ENCODE data around the gene OASL. TPM values are rescaled to one million over a fixed set of nuclear protein-coding genes. Genes with fewer than 3 reads are reported as not detected.
A peak's percentile ranks its signal among the peaks of the same experiment; 100 is the strongest.
"Not testable (repeated sequence)": the region's sequence is repeated elsewhere in the genome, so short reads cannot be mapped to it uniquely, and the experiment has no call there.

The OASL gene
- total RNA-seq, 1 experiment from 2014 or later: 0.47 TPM

DNA sequence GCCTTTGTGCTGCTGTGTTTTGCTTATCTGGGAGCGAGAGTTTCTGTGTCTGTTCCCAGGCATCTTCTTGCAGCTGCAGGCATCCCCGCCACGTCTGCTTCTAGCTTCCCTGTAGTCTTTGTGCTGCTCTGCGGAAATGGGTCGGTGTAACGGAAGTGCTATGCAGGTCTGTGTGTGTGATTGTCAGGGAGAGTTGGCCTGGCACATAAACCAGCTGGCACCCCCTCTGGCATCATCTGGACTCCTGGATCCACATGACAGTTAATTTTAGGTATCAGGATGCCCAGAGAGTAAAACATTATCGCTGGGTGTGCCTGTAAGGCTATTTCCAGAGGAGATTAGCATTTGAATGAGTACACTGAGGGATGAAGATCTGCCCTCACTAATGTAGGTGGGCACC is 9.4 kb upstream of the OASL start:
- Mint-ChIP-seq H3K36me3 (ENCODE audit: insufficient read depth, unreplicated experiment) (no peaks in the 10 kb centered on the region), H3K27me3 (ENCODE audit: insufficient read depth, unreplicated experiment) (peaks cover 26% of the 10 kb centered on the region), H3K4me3 (ENCODE audit: unreplicated experiment) (no peak overlapping the region), H3K4me1 (ENCODE audit: insufficient read depth, unreplicated experiment) (no peaks in the 10 kb centered on the region), H3K9me3 (ENCODE audit: unreplicated experiment) (no peaks in the 10 kb centered on the region), H3K27ac (ENCODE audit: low read depth, unreplicated experiment) (no peak overlapping the region)
- intact Hi-C loops (cut with micrococcal nuclease): no loop called here
- TF ChIP-seq, protein P1, sequence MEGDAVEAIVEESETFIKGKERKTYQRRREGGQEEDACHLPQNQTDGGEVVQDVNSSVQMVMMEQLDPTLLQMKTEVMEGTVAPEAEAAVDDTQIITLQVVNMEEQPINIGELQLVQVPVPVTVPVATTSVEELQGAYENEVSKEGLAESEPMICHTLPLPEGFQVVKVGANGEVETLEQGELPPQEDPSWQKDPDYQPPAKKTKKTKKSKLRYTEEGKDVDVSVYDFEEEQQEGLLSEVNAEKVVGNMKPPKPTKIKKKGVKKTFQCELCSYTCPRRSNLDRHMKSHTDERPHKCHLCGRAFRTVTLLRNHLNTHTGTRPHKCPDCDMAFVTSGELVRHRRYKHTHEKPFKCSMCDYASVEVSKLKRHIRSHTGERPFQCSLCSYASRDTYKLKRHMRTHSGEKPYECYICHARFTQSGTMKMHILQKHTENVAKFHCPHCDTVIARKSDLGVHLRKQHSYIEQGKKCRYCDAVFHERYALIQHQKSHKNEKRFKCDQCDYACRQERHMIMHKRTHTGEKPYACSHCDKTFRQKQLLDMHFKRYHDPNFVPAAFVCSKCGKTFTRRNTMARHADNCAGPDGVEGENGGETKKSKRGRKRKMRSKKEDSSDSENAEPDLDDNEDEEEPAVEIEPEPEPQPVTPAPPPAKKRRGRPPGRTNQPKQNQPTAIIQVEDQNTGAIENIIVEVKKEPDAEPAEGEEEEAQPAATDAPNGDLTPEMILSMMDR (IDR thresholded peaks at IDR 0.05; ENCODE audit: unreplicated experiment): no peak
- no TSS peak for BruUV-seq (replicated peaks)
- ChIA-PET CTCF (interaction anchor here (0.5 to 1.0 kb wide), 3 partner anchors 9 to 67 kb away, joined by 3 to 4 read pairs (median 3); partner anchors contain the start of gene OASL), POLR2A (no interaction called here)
- no peak for DNase-seq (ENCODE audit: unreplicated experiment)

DNA sequence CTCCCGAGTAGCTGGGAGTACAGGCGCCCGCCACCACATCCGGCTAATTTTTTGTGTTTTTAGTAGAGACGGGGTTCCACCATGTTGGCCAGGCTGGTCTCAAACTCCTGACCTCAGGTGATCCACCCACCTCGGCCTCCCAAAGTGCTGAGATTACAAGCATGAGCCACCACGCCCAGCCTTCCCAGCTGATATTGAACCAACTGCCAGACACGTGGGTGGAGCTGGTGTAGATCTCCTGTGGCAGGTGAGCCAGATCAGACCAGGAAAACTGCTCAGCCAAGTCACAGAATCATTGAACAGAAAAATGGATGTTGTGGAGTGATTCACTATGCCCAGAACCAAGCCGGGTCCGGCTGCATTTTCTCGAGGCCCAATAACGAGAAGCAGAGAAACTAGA is 8.4 kb upstream of the OASL start:
- BruUV-seq (replicated peaks); DNase-seq (ENCODE audit: unreplicated experiment); H3K4me1 Mint-ChIP-seq (ENCODE audit: insufficient read depth, unreplicated experiment); H3K4me3 Mint-ChIP-seq (ENCODE audit: unreplicated experiment); H3K27ac Mint-ChIP-seq (ENCODE audit: low read depth, unreplicated experiment); CTCF ChIA-PET; H3K36me3 Mint-ChIP-seq (ENCODE audit: insufficient read depth, unreplicated experiment); H3K9me3 Mint-ChIP-seq (ENCODE audit: unreplicated experiment); intact Hi-C loops (cut with micrococcal nuclease); POLR2A ChIA-PET: not testable (repeated sequence)
- peaks cover 37% of the 10 kb centered on the region for H3K27me3 Mint-ChIP-seq (ENCODE audit: insufficient read depth, unreplicated experiment)

DNA sequence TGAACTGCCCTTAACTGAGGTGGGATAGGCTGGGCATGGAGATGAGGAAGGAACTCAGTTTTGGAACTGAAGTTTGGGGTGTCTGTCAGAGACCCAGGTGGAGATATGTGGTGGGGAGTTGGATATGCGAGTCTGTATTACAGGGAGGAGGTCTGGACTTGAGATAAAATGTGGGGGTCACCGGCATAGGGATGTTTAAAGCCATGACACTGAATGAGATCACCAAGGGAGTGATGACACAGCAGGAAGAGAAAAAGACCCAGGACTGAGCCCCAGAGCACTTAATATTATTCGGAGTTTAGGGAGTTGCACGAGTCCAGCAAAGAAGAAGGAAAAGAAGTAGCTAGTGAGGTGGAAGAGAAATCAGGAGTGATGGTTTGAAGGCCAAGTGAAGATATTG is 4.0 kb upstream of the OASL start:
- H3K36me3 Mint-ChIP-seq (ENCODE audit: insufficient read depth, unreplicated experiment): peaks cover 6% of the 10 kb centered on the region
- no peak overlapping the region for H3K27ac Mint-ChIP-seq (ENCODE audit: low read depth, unreplicated experiment)
- intact Hi-C loops (cut with micrococcal nuclease): no loop called here
- TF ChIP-seq, protein P1 (IDR thresholded peaks at IDR 0.05; ENCODE audit: unreplicated experiment): no peak
- ChIA-PET POLR2A (no interaction called here), CTCF (no interaction called here)
- no peaks in the 10 kb centered on the region for H3K9me3 Mint-ChIP-seq (ENCODE audit: unreplicated experiment)
- H3K27me3 Mint-ChIP-seq (ENCODE audit: insufficient read depth, unreplicated experiment): peaks cover 39% of the 10 kb centered on the region
- no peaks in the 10 kb centered on the region for H3K4me1 Mint-ChIP-seq (ENCODE audit: insufficient read depth, unreplicated experiment)
- no peak for DNase-seq (ENCODE audit: unreplicated experiment)
- no TSS peak for BruUV-seq (replicated peaks)
- no peak overlapping the region for H3K4me3 Mint-ChIP-seq (ENCODE audit: unreplicated experiment)

DNA sequence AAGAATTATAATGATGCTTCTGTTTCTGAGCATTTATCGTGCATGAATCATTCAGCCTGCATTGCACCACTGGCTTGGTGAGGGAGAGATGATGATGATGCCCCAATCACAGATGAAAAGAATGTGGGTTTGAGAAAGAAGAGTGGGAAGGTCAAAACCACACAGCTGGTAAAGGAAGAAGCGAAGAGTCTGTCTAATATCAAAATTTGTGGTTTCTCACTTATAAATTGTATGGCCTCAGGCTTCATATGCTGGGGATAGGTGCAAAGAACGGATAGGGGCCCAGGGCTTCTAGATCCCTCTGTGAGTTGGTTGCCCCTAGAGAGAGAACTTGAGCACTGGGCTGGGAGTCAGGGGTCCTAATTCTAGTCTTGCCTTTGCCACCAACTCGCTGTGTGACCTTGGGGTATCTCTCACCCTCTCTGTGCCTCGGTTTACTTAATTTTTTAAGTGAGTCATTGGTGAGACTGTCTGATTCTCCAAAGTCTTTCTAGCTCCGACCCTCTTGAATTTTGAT is 2.2 kb downstream of the OASL start:
- Mint-ChIP-seq H3K27ac (ENCODE audit: low read depth, unreplicated experiment) (no peak overlapping the region), H3K27me3 (ENCODE audit: insufficient read depth, unreplicated experiment) (no peaks in the 10 kb centered on the region), H3K9me3 (ENCODE audit: unreplicated experiment) (no peaks in the 10 kb centered on the region), H3K4me3 (ENCODE audit: unreplicated experiment) (no peak overlapping the region), H3K36me3 (ENCODE audit: insufficient read depth, unreplicated experiment) (no peaks in the 10 kb centered on the region), H3K4me1 (ENCODE audit: insufficient read depth, unreplicated experiment) (peaks cover 24% of the 10 kb centered on the region)
- ChIA-PET CTCF (interaction anchor here (0.6 to 0.7 kb wide), 2 partner anchors 66 to 390 kb away, joined by 3 to 4 read pairs; no protein-coding TSS in a partner anchor), POLR2A (no interaction called here)
- no TSS peak for BruUV-seq (replicated peaks)
- DNase-seq (ENCODE audit: unreplicated experiment): peak; percentile 70
- TF ChIP-seq, protein P1 (IDR thresholded peaks at IDR 0.05; ENCODE audit: unreplicated experiment): no peak
- intact Hi-C loops (cut with micrococcal nuclease): no loop called here
